Cardiac fibroblast (primary cell): ENCODE results near the gene PDE9A.

Source experiments
- DNase-seq, 2 donors: peaks; one replicate each; pipeline versions ENCODE4 v3.0.0 to v3.0.0-alpha.2; 2010; ENCODE audit warnings: low read depth in 2 of 2
- H3K4me3 ChIP-seq, 2 donors: replicated peaks in 1 of 2; 1 replicate in 1 of 2; 2 replicates in 1 of 2; pipeline ENCODE4 v1.5.1; 2011; ENCODE audit warnings: low read depth in 2 of 2, low read length in 2 of 2, mild to moderate bottlenecking in 2 of 2, moderate library complexity in 1 of 2
- TF ChIP-seq, protein P1 (sequence below): IDR thresholded peaks from one replicate; pipeline ENCODE4 v1.5.1; 2011; ENCODE audit warnings: low read depth, mild to moderate bottlenecking, low read length, inconsistent platforms

The PDE9A gene

DNA sequence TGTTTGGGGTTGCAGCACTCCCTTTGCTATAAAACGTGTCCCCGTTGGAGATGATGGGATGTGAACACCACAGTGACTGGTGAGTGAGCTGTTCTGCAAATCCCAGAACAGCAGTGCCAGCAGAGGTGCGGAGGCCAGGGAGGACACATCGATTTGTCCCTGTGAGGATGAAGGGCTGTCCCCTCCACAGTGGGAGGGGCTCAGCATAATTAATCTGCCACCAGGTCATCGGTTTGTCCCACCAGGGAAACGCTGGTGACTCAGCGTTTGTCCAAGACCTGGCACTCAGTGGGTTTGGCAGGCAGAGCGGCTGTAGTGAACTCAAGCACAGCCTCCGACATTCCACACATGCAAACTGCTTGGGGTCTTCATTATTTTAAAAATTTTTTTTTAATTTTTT, 22.8 kb upstream of the PDE9A start:
- no peak for DNase-seq

DNA sequence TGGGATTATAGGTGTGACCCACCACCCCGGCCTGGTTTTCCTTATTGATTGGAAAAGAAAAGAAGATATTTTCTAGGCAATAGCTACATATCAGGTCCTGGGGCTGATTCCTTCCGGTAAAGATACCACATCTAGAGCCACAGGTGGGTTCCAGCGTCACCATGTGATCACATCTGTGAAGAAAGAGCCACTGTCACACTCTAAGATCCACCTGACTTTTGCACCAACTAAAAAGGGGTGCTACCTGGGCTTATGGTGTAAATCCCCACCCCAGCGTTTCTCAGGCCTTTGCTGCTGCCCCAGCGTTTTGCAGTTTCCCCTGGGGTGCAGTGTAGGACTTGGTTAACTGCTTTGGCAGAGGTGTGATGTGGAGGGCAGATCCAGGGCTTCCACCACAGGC, 22.3 kb upstream of the PDE9A start:
- no peak overlapping the region for H3K4me3 ChIP-seq
- TF ChIP-seq, protein P1, sequence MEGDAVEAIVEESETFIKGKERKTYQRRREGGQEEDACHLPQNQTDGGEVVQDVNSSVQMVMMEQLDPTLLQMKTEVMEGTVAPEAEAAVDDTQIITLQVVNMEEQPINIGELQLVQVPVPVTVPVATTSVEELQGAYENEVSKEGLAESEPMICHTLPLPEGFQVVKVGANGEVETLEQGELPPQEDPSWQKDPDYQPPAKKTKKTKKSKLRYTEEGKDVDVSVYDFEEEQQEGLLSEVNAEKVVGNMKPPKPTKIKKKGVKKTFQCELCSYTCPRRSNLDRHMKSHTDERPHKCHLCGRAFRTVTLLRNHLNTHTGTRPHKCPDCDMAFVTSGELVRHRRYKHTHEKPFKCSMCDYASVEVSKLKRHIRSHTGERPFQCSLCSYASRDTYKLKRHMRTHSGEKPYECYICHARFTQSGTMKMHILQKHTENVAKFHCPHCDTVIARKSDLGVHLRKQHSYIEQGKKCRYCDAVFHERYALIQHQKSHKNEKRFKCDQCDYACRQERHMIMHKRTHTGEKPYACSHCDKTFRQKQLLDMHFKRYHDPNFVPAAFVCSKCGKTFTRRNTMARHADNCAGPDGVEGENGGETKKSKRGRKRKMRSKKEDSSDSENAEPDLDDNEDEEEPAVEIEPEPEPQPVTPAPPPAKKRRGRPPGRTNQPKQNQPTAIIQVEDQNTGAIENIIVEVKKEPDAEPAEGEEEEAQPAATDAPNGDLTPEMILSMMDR = no peak
- DNase-seq = no peak

More for the DNA sequence above, 22.8 kb upstream of the PDE9A start:
- no peak overlapping the region for H3K4me3 ChIP-seq
- TF ChIP-seq, protein P1 = no peak

DNA sequence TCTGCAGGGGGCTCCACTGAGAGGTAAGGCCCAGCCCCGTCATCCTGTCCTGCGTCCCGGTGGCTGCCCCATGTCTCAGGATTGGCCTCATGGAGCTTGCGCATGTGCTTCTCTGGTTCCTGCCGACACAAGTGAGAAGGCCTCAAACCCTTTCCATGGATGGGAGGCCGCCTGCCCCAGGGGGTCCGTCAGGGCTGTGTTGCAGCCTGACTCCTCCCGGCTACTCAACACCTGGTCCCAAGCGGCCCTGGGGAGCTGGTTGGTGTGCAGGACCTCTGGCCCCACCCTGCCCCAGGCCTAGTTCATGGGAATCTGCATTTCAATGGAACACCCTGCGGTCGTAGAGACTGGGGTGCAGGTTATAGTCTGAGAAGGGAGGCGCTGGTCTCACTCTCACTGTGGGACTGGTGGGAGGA, 21.1 kb upstream of the PDE9A start:
- DNase-seq = no peak
- no peak overlapping the region for H3K4me3 ChIP-seq
- TF ChIP-seq, protein P1 = no peak

DNA sequence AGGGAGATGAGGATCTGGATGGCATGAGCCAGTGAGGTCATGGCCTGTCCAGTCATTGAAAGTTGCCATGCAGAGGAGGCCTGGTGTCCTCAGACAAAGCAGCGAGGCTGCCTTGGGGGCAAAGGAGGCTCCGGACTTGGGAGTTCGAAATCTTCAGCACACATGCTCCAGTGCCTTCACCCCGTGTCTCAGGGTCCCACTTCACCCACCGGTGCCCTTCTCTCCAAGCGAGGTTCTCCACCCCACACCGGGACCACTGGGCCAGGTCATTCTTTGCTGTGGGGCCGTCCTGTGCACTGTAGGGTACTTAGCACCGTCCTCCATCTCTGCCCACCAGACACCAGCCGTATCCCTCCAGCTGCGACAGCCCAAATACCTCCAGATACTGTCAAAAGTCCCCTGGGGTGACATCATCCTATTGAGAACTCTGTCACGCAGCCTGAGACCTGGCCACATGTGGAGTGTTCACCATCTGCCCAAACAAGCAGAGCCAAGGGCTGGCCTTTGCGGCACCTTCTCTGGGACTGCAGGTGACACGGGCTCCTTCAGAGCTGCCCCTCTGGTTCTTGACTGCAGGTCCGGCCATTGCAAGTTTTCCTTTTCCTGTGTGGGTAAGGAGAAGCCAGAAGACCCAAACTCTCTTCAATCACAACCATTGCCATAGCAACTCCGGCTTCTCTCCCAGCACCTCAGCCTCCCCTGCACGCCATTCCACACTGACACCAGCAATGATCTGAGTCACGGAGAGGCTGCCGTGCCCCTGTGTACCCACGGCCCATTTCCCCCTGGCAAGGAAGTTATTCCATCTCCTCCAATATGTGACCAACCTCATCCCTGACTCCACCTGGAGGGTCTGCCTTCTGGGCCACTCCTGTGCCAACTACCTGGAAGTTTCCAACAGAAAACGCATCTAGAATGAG, 20.4 kb upstream of the PDE9A start:
- TF ChIP-seq, protein P1 = no peak
- DNase-seq = no peak
- no peak overlapping the region for H3K4me3 ChIP-seq

DNA sequence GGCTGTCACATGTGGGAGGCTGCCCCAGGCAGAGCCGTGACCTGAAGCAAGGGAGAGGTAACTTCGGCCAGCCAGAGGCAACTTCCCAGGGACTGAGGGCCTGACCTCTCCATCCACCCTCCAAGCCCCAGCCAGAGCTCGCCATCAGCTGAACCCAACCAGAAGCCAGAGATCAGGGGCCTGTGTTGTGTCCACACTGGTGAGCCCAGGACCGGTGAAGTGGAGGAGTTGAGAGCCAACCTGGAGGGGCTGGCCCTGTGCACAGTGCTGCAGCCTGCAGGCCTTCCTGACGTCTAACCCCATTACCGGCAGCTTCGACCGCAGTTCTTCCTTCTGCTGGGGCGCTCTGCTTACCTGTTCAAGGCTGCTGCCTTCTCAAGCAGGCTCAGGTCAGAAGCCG, 19.6 kb upstream of the PDE9A start:
- no peak for DNase-seq
- no peak overlapping the region for H3K4me3 ChIP-seq
- TF ChIP-seq, protein P1 = no peak

DNA sequence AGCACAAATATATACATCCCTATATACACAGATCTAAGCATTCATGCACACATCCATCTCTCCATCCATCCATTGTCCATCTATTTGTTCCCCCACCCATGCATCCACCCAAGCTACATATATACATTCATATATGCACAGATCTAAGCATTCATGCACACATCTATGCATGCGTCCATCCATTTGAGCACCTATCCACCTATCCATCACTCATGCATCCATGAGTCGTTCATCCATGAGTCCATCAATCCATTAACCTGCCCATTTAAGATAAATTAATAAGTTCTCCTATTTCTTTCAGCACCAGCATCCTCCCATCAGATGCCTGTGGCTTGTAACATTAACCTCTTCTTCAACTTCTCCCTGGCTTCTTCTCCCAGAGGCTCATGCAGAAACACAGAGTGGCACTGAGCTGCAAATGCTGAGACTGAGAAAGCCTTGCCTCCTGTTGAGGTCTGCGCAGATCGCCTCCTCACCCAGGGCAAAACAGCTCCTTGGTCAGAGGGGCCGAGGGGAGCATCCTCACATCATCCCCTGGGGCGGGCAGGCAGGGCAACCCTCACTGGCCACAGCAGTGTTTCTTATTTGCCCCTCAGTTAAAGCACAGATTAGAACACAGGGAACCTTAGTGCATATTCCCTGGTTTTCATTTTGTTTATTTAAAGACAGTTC, 17.4 kb upstream of the PDE9A start:
- DNase-seq = no peak
- TF ChIP-seq, protein P1 = no peak
- H3K4me3 ChIP-seq = no peak overlapping the region
